Activated CD8-positive, alpha-beta T cell treated with anti-CD3 and anti-CD28 coated beads, Interleukin-2, amount 10 ng/mL, durations not matched to agents 7 days and 5 days (primary cell): Measurements from ENCODE around the gene ZMYM2. TPM values are rescaled to one million over a fixed set of nuclear protein-coding genes. Genes with fewer than 3 reads are reported as not detected.

ENCODE experiments used
- ATAC-seq: fragments of 150-1000 bp; cut with Tn5 transposase; one replicate; pipeline ENCODE4 v1.10.0; 2021; ENCODE audit warnings: moderate library complexity
- CTCF ChIA-PET: fragments of 350-600 bp; sonication (Branson Sonifier 250); formaldehyde crosslinking; loops from one replicate; lab custom pipeline; 2021; ENCODE audit warnings: antibody characterized with exemption; lab: Charles Lee
- POLR2A ChIA-PET: fragments of 350-600 bp; sonication (Branson Sonifier 250); formaldehyde crosslinking; loops from one replicate; lab custom pipeline; 2021; ENCODE audit warnings: antibody characterized with exemption; lab: Charles Lee
- DNase-seq: peaks from one replicate; pipeline ENCODE4 v3.0.0-alpha.2; 2020
- H3K27ac Mint-ChIP-seq: one replicate; pipeline ENCODE4 v1.8.0; 2021; ENCODE audit warnings: mild to moderate bottlenecking, mixed read lengths
- H3K27me3 Mint-ChIP-seq: one replicate; pipeline ENCODE4 v1.8.0; 2021; ENCODE audit warnings: low read depth, mixed read lengths
- H3K36me3 Mint-ChIP-seq: one replicate; pipeline ENCODE4 v1.8.0; 2021; ENCODE audit warnings: low read depth, mixed read lengths
- H3K4me1 Mint-ChIP-seq: one replicate; pipeline ENCODE4 v1.8.0; 2021; ENCODE audit warnings: low read depth, mixed read lengths
- H3K4me3 Mint-ChIP-seq: one replicate; pipeline ENCODE4 v1.8.0; 2021; ENCODE audit warnings: mild to moderate bottlenecking, mixed read lengths
- H3K9me3 Mint-ChIP-seq: one replicate; pipeline ENCODE4 v1.8.0; 2022; ENCODE audit warnings: mixed read lengths; ENCODE audit not compliant: insufficient read depth
- total RNA-seq, 2 experiments: library from RNA; stranded (reverse); gene quantifications; one replicate each; pipeline ENCODE4 v1.2.3, GENCODE V29; 2021

The ZMYM2 gene
- total RNA-seq, result 10 to 100 TPM; 45.6 to 51.8 TPM

DNA sequence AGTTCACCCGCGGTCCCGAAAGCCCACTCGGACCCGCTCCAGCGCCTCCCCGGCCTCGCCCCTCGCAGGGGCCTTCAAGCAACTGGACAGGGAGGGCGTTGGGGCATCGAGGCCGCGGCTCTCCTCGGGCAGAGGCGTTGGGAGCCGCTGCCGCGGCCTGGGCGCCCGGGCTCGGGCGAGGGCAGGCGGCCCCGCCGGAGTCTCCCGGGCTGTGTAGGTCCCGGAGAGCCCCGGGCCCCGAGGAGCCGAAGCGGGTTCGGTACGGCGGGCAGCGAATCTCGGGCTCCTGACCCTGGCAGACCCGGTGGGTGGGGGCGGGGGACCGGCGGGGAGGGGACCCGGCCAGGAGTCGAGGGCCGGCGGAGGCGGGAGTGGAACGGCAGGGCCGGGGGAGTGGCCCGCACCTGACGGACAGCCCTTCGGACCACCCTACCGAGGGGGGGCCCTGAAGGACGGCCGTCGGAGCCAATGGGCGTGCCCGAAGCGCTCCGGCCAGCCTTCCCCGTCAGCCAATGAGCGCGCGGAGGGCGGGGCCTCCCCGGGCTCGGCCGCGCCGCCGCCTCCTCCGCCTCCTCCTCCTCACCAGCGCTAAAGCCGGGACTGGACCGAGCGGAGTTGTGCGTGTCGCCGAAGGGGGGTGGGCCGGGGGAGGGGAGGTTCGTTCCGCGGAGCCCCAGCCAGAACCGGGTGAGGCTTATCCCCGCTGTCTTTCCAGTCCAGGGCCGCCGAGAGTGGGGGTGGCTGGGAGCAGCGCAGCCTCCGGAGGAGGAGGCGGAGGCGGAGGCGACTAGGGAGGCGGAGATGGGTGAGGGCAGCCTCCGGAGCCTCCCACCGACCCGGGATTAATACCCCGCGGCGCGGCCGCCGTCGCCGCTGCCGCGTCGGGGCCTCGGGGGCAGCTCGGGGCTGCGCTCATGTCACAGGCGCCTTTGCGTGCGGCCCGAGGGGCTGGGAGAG is at the start of gene ZMYM2:
Gene ZMYM2, plus strand, starts transcription at position 573 of the 957 bp plus-strand sequence. CDS start 34,346 bp downstream, outside the sequence.
- CTCF ChIA-PET, result interaction anchor here (0.6 to 2.1 kb wide), 3 partner anchors 27 to 97 kb away, joined by 3 to 8 read pairs (median 4); partner anchors contain the start of gene ZMYM5
- Mint-ChIP-seq H3K27me3 (peaks cover 2% of the 10 kb centered on the region), H3K27ac (peak within 1 kb of the TSS; percentile 99), H3K36me3 (peaks cover 13% of the 10 kb centered on the region), H3K9me3 (no peaks in the 10 kb centered on the region), H3K4me1 (peaks cover 27% of the 10 kb centered on the region), H3K4me3 (peak within 1 kb of the TSS; percentile 96)
- peak; percentile 97 for DNase-seq
- POLR2A ChIA-PET, result interaction anchor here (0.7 to 1.0 kb wide), 3 partner anchors 94 to 175 kb away, joined by 3 to 7 read pairs (median 3); partner anchors contain the start of gene ZMYM5
- ATAC-seq, result peak; percentile 84

DNA sequence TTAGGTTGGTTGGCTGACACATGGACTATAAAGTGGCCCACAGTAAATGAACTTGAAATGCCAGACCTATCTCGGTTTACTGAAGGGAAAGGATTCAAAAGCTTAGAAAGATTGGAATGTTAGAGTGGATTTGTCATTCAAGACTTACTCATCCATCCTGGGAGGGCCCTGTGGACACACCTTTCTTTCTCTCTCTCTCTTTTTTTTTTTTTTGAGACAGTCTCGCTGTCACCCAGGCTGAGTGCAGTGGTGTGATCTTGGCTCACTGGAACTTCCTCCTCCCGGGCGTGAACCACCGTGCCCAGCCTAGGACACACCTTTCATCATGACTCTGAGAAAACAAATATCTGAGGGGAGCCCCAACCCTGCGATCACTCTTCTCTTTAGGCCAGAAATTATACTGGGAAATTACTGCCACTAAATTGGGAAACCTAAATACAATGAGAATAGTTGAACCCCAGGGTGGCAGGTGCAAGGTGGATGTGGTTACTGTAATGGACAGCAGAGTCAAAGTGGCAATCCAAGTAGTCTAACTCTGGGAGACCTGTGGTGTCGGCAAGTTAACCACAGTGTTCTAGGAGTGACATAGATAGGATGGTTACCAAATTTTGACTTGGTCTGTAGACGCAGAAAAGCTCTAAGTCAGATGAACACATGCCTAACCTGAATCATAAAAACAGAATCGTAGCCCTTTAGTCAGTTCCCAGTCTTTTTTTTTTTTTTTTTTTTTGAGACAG is 48.0 kb upstream of the ZMYM2 start:
- no peak overlapping the region for H3K27ac Mint-ChIP-seq
- CTCF ChIA-PET, result no interaction called here
- H3K9me3 Mint-ChIP-seq, result no peaks in the 10 kb centered on the region
- ATAC-seq, result no peak
- POLR2A ChIA-PET, result no interaction called here
- no peak for DNase-seq
- peaks cover 1% of the 10 kb centered on the region for H3K27me3 Mint-ChIP-seq
- peaks cover 4% of the 10 kb centered on the region for H3K4me1 Mint-ChIP-seq
- H3K4me3 Mint-ChIP-seq, result no peak overlapping the region
- H3K36me3 Mint-ChIP-seq, result no peaks in the 10 kb centered on the region

DNA sequence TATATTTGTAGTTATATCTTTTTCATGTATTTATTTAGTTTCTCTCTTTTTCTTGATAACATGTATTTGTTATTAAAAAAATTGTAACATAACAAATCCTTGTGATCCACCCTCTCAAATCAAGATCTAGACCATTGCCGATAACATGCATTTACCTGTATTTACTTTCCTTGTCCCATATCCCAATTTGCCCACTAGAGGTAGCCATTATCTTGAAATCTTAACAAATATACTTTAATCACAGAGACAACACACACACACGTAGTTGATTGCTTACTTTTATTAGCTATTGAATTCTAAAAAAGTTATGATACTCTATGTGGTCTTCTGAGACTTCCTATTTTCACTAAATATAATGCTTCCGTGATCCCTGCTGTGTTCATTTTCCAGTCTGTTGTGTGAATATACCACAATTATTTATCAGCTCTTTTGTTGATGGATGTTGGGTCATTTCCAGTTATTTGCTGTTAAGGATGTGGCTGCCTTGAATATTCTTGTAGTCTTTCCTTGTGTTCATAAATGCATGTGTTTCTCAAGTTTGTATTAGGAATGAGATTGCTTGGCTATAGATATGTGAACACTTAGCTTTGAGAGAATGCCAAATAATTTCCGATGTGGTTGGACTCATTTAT is 31.3 kb upstream of the ZMYM2 start:
- no peak for DNase-seq
- Mint-ChIP-seq H3K4me1 (no peaks in the 10 kb centered on the region), H3K27me3 (no peaks in the 10 kb centered on the region), H3K4me3 (no peak overlapping the region), H3K9me3 (no peaks in the 10 kb centered on the region), H3K27ac (no peak overlapping the region), H3K36me3 (no peaks in the 10 kb centered on the region)
- ATAC-seq, result no peak
- POLR2A ChIA-PET, result no interaction called here
- CTCF ChIA-PET, result interaction anchor here (0.7 to 1.3 kb wide), 5 partner anchors 8 to 58 kb away, joined by 3 to 4 read pairs (median 3); no protein-coding TSS in a partner anchor

DNA sequence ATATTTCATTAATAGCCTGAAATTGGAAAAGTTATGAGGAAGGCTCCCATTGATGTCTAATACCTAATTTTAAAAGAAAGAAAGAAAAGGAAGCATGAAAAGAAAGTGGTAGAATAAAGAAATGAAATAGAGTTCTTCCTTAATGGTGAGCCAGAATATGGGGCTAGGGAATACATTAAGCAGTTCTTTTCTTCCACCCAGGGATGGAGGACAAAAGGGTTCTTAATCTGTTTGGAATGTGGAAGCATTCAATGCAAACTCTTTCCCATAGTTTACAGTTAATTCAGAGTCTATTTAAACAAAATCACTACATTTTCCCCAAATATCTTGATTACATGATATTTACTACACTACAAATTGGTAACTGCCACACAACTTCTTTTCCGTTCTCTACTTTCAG is 18.4 kb upstream of the ZMYM2 start:
- Mint-ChIP-seq H3K27me3 (peaks cover 15% of the 10 kb centered on the region), H3K27ac (no peak overlapping the region), H3K36me3 (no peaks in the 10 kb centered on the region), H3K4me1 (no peaks in the 10 kb centered on the region), H3K4me3 (no peak overlapping the region), H3K9me3 (no peaks in the 10 kb centered on the region)
- ChIA-PET POLR2A (no interaction called here), CTCF (no interaction called here)
- no peak for DNase-seq
- no peak for ATAC-seq

DNA sequence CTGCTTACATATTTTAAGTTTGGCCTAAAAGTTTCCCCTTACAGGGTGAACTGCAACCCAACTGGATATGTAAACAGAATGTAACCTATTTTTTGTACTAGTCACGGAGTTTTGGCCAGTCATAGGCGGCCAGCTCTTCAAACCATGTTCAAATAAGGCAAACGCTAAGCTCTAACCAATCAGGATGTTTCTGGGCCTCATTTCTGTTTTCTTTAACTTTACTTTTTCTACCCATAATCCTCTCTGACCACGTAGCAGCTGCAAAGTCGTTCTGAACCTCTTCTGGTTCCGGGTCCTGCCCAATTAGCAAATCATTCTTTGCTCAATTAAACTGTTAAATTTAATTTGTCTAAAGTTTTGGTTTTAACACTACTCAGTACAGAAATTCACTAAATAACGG is 8.2 kb upstream of the ZMYM2 start:
- POLR2A ChIA-PET, result no interaction called here

DNA sequence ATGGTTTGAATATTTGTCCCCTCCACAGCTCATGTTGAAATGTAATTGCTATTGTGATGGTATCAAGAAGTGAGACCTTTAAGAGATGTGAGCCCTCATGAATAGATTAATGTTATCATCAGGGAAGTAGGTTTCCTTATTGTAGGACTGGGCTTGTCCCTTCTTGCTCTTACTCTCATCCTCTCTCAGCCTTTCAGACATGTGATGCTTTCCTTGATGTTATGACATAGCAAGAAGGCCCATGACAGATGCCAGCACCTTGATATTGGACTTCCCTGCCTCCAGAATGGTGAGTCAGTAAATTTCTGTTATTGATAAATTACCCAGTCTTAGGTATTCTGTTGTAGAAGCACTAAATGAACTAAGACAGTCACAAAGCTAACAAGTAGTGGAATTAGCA is 5.7 kb upstream of the ZMYM2 start:
- Mint-ChIP-seq H3K4me1 (peaks cover 3% of the 10 kb centered on the region), H3K27ac (no peak overlapping the region), H3K27me3 (peaks cover 11% of the 10 kb centered on the region), H3K9me3 (no peaks in the 10 kb centered on the region), H3K36me3 (no peaks in the 10 kb centered on the region), H3K4me3 (no peak overlapping the region)
- ATAC-seq (no peak), DNase-seq (no peak)
- ChIA-PET CTCF (no interaction called here), POLR2A (no interaction called here)

More for the DNA sequence above, 8.2 kb upstream of the ZMYM2 start:
- DNase-seq (no peak), ATAC-seq (no peak)
- Mint-ChIP-seq H3K27me3 (peaks cover 12% of the 10 kb centered on the region), H3K9me3 (no peaks in the 10 kb centered on the region), H3K27ac (no peak overlapping the region), H3K4me3 (no peak overlapping the region), H3K4me1 (no peaks in the 10 kb centered on the region), H3K36me3 (no peaks in the 10 kb centered on the region)
- CTCF ChIA-PET, result interaction anchor here (0.8 to 1.2 kb wide), 2 partner anchors 11 to 23 kb away, joined by 3 to 4 read pairs; no protein-coding TSS in a partner anchor

DNA sequence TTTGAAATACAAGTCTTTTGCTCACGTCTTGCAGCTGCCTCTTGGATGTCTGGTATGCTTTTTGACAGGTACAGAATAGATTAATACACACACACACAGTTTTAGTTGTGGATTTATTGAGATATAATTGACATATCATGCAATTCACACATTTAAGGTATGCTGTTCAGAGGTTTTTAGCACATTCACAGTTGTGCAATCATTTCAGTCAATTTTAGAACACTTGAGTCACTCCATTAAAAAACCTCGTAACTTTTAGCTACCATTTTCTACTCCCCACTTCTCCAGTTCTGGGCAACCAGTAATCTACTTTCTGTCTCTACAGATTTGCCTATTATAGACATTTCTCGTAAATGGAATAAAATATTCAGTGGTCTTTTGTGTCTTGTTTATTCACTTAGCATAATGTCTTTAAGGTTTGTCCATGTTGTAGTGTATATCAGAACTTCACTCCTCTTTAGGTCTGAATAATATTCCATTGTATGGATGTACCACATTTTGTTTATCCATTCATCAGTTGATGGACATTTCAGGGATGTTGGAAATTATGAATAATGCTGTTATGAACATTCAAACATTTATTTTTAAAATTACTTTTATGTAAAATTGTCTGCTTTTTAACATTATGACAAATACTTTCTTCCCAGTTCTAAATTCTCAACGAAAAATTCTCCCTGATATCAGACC is 2.5 kb upstream of the ZMYM2 start:
- DNase-seq, result no peak
- Mint-ChIP-seq H3K27me3 (peaks cover 11% of the 10 kb centered on the region), H3K4me1 (peaks cover 16% of the 10 kb centered on the region), H3K36me3 (peaks cover 2% of the 10 kb centered on the region), H3K27ac (no peak overlapping the region), H3K9me3 (no peaks in the 10 kb centered on the region), H3K4me3 (no peak overlapping the region)
- POLR2A ChIA-PET, result interaction anchor here (0.9 to 1.1 kb wide), 2 partner anchors 92 kb away, joined by 4 to 6 read pairs; partner anchors contain the start of gene ZMYM5
- no peak for ATAC-seq
- CTCF ChIA-PET, result interaction anchor here (0.9 to 2.1 kb wide), 3 partner anchors 23 to 175 kb away, joined by 3 to 8 read pairs (median 3); partner anchors contain the start of gene ZMYM5

DNA sequence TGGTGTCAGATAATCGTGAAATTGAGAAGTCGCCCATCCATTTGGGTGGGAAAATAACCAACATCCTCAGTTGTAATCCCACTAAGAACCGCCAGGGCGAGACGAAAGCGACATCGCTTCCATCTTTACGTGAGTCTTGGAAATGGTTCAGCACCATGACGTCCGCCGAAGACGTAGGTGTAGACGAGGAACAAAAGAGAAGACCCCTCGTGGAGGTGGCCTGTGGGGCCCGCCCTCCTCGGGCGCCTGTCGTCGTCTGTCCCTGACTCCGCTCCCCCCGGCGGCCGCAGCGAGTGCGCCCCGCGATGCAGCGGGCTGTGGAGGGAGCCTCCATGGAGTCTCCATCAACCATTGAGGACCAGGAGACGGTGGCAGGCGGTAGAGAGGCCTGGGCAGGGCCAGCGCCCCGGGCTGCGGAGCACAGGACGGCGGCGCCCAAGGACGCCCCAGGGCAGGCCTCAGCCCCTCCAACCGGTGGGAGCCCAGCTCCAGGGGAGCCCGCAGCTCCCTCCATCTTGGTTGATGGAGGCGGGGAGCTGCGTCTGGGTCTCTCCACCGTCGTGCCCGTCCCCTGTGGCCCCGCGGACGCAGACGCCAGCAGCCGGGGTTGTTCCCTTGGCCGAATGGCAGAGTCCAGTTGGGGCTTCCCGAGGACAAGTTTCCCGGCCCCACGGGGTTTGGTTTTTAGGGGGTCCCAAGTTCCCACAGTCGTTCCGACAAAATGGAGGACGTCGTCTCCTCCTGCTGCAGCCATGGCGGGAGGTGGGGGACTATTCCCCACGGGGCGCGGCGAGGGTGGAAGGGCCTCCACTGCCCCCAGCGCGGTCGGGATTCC is 990 bp upstream of the ZMYM2 start:
- peak; percentile 90 for DNase-seq
- ChIA-PET CTCF (interaction anchor here (0.6 to 2.1 kb wide), 3 partner anchors 28 to 96 kb away, joined by 3 to 8 read pairs (median 4); partner anchors contain the start of gene ZMYM5), POLR2A (interaction anchor here (1.0 kb wide), 2 partner anchors 94 to 174 kb away, joined by 3 to 7 read pairs; partner anchors contain the start of gene ZMYM5)
- Mint-ChIP-seq H3K4me3 (peak overlapping the region; percentile 79), H3K27me3 (peaks cover 7% of the 10 kb centered on the region), H3K36me3 (peaks cover 13% of the 10 kb centered on the region), H3K27ac (peak overlapping the region; percentile 92), H3K9me3 (no peaks in the 10 kb centered on the region), H3K4me1 (peaks cover 27% of the 10 kb centered on the region)
- ATAC-seq, result peak; percentile 24

DNA sequence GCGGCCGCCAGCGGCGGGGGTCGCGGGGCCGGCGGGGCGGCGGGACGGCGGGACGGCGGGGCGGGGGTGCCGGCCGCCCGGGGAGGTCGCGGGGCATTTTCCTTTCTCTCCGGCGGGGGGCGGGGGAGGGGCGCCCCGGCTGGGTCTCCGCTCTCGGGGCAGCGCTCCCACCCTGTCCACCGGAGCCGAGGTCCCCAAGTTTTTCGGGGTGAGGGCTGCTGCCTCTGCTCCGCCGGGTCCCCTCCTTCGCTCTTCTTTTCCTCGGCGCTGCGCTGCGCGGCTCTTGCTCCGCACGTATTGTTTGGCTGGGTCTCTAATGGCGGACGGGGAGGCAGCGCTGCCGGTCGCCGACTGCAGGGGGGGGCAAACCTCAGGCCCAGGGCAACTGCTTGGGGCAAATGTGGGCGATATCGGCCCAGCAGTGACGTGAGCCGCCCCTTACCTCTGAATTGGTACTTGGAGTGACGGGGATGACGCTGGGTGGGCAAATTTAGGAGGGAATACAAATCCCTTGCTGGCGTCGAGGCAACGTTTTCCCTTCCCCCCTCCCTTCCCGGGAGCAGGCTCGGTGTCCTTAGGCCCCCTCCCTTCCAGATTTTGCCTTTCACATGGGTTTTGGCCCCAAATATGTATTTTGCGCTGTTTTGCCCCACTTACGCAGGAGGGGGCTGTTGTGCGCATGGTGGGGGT is 759 bp downstream of the ZMYM2 start:
- peaks cover 2% of the 10 kb centered on the region for H3K27me3 Mint-ChIP-seq
- peak; percentile 75 for DNase-seq
- CTCF ChIA-PET, result interaction anchor here (0.7 to 1.3 kb wide), 9 partner anchors 10 to 169 kb away, joined by 3 to 12 read pairs (median 5); partner anchors contain the start of gene ZMYM5
- ATAC-seq, result peak; percentile 13
- peak overlapping the region; percentile 96 for H3K4me3 Mint-ChIP-seq
- peaks cover 27% of the 10 kb centered on the region for H3K4me1 Mint-ChIP-seq
- H3K36me3 Mint-ChIP-seq, result peaks cover 13% of the 10 kb centered on the region
- H3K9me3 Mint-ChIP-seq, result no peaks in the 10 kb centered on the region
- H3K27ac Mint-ChIP-seq, result peak overlapping the region; percentile 99
- POLR2A ChIA-PET, result interaction anchor here (1.1 kb wide), 1 partner anchor 95 kb away, joined by 4 read pairs; no protein-coding TSS in a partner anchor
